B cell (primary cell): ENCODE results near the gene GFPT2. TPM values are rescaled to one million over a fixed set of nuclear protein-coding genes. Genes with fewer than 3 reads are reported as not detected.

Experiments used
- ATAC-seq: fragments of 200-7000 bp; cut with Tn5 transposase; one replicate; pipeline ENCODE4 v1.10.0; 2021; ENCODE audit warnings: low read depth, mild to moderate bottlenecking, moderate number of reproducible peaks, moderate library complexity
- CTCF ChIA-PET: fragments of 350-600 bp; sonication (Branson Sonifier 250); formaldehyde crosslinking; loops from one replicate; lab custom pipeline; 2021; ENCODE audit warnings: antibody characterized with exemption, inconsistent platforms; lab: Charles Lee
- POLR2A ChIA-PET: fragments of 350-600 bp; sonication (Branson Sonifier 250); formaldehyde crosslinking; loops from one replicate; lab custom pipeline; 2021; ENCODE audit warnings: antibody characterized with exemption; lab: Charles Lee
- DNase-seq: peaks from one replicate; pipeline ENCODE4 v3.0.0; 2013
- H2AFZ ChIP-seq: 2 replicates; pipeline ENCODE4 v1.6.1; 2012; ENCODE audit warnings: mild to moderate bottlenecking, low read depth, low read length; ENCODE audit not compliant: insufficient read depth, poor library complexity, severe bottlenecking
- H3K27ac ChIP-seq, 2 donors: 1 replicate in 1 of 2; 2 replicates in 1 of 2; pipeline ENCODE4 v1.5.1; 2012 to 2013; ENCODE audit warnings: low read length in 2 of 2, mild to moderate bottlenecking in 2 of 2, moderate library complexity in 1 of 2
- H3K27me3 ChIP-seq, 4 experiments: fragments of 200-600 bp in 1 of 4; sonication (generic) in 1 of 4; replicated peaks in 1 of 4; 1 replicate in 2 of 4; 2 replicates in 2 of 4; pipeline versions ENCODE4 v1.6.1 to v1.7.0; 2013 to 2016; ENCODE audit warnings: low read length in 3 of 4, mild to moderate bottlenecking in 2 of 4, mixed read lengths in 1 of 4, moderate library complexity in 1 of 4; ENCODE audit not compliant: insufficient read depth in 4 of 4, control insufficient read depth in 3 of 4; ENCODE audit errors: control extremely low read depth in 1 of 4
- H3K36me3 ChIP-seq, 2 experiments: replicated peaks in 1 of 2; 1 replicate in 1 of 2; 2 replicates in 1 of 2; pipeline versions ENCODE4 v1.6.1 to v1.7.1; 2013; ENCODE audit warnings: low read length in 1 of 2; ENCODE audit not compliant: insufficient read depth in 2 of 2, control insufficient read depth in 1 of 2; ENCODE audit errors: control extremely low read depth in 1 of 2, extremely low read depth in 1 of 2
- H3K4me1 ChIP-seq, 2 donors: fragments of 200-600 bp in 1 of 2; sonication (generic) in 1 of 2; 1 replicate in 1 of 2; 2 replicates in 1 of 2; pipeline versions ENCODE4 v1.5.1 to v1.6.1; 2013 to 2017; ENCODE audit warnings: low read length in 2 of 2; ENCODE audit not compliant: control insufficient read depth in 2 of 2, insufficient read depth in 2 of 2
- H3K4me2 ChIP-seq: replicated peaks from 2 replicates; pipeline ENCODE3; 2012; ENCODE audit warnings: mild to moderate bottlenecking, low read depth, low read length; ENCODE audit not compliant: poor library complexity, severe bottlenecking
- H3K4me3 ChIP-seq, 5 experiments: fragments of 200-600 bp in 1 of 5; sonication (generic) in 1 of 5; 1 replicate in 3 of 5; 2 replicates in 2 of 5; pipeline versions ENCODE4 v1.5.1 to v1.7.0; 2011 to 2016; ENCODE audit warnings: low read length in 4 of 5, mild to moderate bottlenecking in 4 of 5, low read depth in 2 of 5, control low read depth in 1 of 5, moderate library complexity in 1 of 5; ENCODE audit not compliant: insufficient read depth in 1 of 5; ENCODE audit errors: control extremely low read depth in 1 of 5, extremely low read depth in 1 of 5
- H3K79me2 ChIP-seq: fragments of 200-600 bp; sonication (generic); one replicate; pipeline ENCODE4 v1.6.0; 2016; ENCODE audit warnings: low read length; ENCODE audit not compliant: control insufficient read depth, insufficient read depth
- H3K9ac ChIP-seq: fragments of 200-600 bp; sonication (generic); 2 replicates; pipeline ENCODE4 v1.6.1; 2017; ENCODE audit warnings: mild to moderate bottlenecking, low read length, moderate library complexity
- H3K9me3 ChIP-seq, 3 donors: one replicate each; pipeline versions ENCODE4 v1.6.1 to v1.7.1; 2013; ENCODE audit warnings: low read length in 2 of 3; ENCODE audit not compliant: control insufficient read depth in 2 of 3, insufficient read depth in 1 of 3; ENCODE audit errors: control extremely low read depth in 1 of 3
- H4K20me1 ChIP-seq: 2 replicates; pipeline ENCODE4 v1.6.0; 2012; ENCODE audit warnings: mild to moderate bottlenecking, low read length; ENCODE audit not compliant: insufficient read depth, control insufficient read depth, poor library complexity, severe bottlenecking
- H3K27ac Mint-ChIP-seq: one replicate; pipeline ENCODE4 v1.8.0; 2021; ENCODE audit warnings: mixed read lengths
- H3K27me3 Mint-ChIP-seq: one replicate; pipeline ENCODE4 v1.8.0; 2021; ENCODE audit warnings: mixed read lengths
- H3K4me1 Mint-ChIP-seq: one replicate; pipeline ENCODE4 v1.8.0; 2021; ENCODE audit warnings: mixed read lengths
- H3K4me3 Mint-ChIP-seq: one replicate; pipeline ENCODE4 v1.8.0; 2021; ENCODE audit warnings: mixed read lengths
- H3K9me3 Mint-ChIP-seq: one replicate; pipeline ENCODE4 v1.8.0; 2022; ENCODE audit warnings: mixed read lengths; ENCODE audit not compliant: insufficient read depth
- EZH2 ChIP-seq: IDR thresholded peaks from 2 replicates; pipeline ENCODE4 v1.6.1; 2012; ENCODE audit warnings: borderline replicate concordance, low read depth, mild to moderate bottlenecking, moderate library complexity, low read length; ENCODE audit not compliant: insufficient read depth, poor library complexity, severe bottlenecking
- WGBS: methylation state at CpG from one replicate; pipeline ENCODE4 v1.1.5; 2013; ENCODE audit warnings: missing lambda C conversion rate; ENCODE audit not compliant: insufficient coverage; 5-methylcytosine and 5-hydroxymethylcytosine counted together
- intact Hi-C: fragments of 100-400 bp; cut with micrococcal nuclease; formaldehyde crosslinking; loops from one replicate; pipeline ENCODE4 v1.10.0; 2022
- polyA plus RNA-seq: library from polyadenylated mRNA; depleted of rRNA; stranded (reverse); fragments of >200 nt; gene quantifications from 2 replicates; pipeline ENCODE4 v1.2.3, GENCODE V29; 2012
- total RNA-seq, 2 donors: library from RNA; stranded (reverse); fragments of 120-200 nt in 1 of 2; gene quantifications; 1 replicate in 1 of 2; 2 replicates in 1 of 2; pipeline versions ENCODE4 v1.2.3 to v1.2.4, GENCODE V29; 2013 to 2022
- TF ChIP-seq, protein P1 (sequence below): fragments of 200-600 bp; IDR thresholded peaks from one replicate; pipeline ENCODE4 v1.8.0; 2022; ENCODE audit warnings: antibody characterized with exemption, mild to moderate bottlenecking

GFPT2 gene
- total and polyA plus RNA-seq, 2 donors (not counting 1 experiment from before 2014, with no cell fraction given), result 0.03 to 2.8 TPM

DNA sequence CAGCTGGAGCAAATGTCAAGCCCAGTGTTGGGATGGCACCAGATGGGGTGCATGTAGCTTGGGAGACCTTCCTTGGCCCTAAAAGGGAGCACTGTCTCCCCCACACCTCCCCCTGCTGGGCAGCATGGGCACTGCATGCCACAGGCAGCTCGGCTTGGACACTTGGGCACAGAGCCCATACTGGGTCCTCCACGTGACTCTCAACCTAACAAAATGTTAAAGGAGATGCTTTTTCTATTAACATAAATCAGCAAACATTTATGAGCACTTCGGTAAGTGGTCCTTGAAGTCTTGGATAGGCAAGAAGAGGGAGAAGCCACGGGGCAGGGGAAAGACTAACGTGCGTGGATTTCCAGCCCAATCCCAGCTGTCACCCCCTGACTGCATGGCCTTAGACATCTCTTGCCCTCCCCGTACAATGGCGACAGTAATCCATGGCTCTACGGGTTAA, 37.3 kb downstream of the GFPT2 start:
- Histone ChIP-seq H3K9ac (no peak overlapping the region), H3K4me2 (no peak overlapping the region), H3K4me1 (no peaks in the 10 kb centered on the region), H3K27me3 (peaks cover 0 to 2% (median 0%) of the 10 kb centered on the region in 4 experiments), H3K4me3 (no peak overlapping the region), H4K20me1 (no peaks in the 10 kb centered on the region), H3K27ac (no peak overlapping the region), H3K79me2 (no peaks in the 10 kb centered on the region), H3K36me3 (no peaks in the 10 kb centered on the region), H3K9me3 (peaks cover 0 to 4% (median 0%) of the 10 kb centered on the region in 3 donors), H2AFZ (no peak overlapping the region)
- CTCF ChIA-PET, result interaction anchor here (0.6 to 6.6 kb wide), 18 partner anchors 9 to 563 kb away, joined by 3 to 109 read pairs (median 5); partner anchors contain the start of gene MAPK9
- H3K27ac Mint-ChIP-seq, result peak overlapping the region; percentile 21
- WGBS, result 40% methylated on average over 4 of the region's 9 CpGs
- ATAC-seq, result peak; percentile 92
- no peak overlapping the region for H3K4me3 Mint-ChIP-seq
- peaks cover 4% of the 10 kb centered on the region for H3K27me3 Mint-ChIP-seq
- intact Hi-C loops, result loop anchor here (1.0 kb wide), 2 partner anchors 13 to 22 kb away; no protein-coding TSS in a partner anchor
- no peaks in the 10 kb centered on the region for H3K4me1 Mint-ChIP-seq
- no peaks in the 10 kb centered on the region for H3K9me3 Mint-ChIP-seq
- no peak for TF ChIP-seq EZH2
- TF ChIP-seq, protein P1, sequence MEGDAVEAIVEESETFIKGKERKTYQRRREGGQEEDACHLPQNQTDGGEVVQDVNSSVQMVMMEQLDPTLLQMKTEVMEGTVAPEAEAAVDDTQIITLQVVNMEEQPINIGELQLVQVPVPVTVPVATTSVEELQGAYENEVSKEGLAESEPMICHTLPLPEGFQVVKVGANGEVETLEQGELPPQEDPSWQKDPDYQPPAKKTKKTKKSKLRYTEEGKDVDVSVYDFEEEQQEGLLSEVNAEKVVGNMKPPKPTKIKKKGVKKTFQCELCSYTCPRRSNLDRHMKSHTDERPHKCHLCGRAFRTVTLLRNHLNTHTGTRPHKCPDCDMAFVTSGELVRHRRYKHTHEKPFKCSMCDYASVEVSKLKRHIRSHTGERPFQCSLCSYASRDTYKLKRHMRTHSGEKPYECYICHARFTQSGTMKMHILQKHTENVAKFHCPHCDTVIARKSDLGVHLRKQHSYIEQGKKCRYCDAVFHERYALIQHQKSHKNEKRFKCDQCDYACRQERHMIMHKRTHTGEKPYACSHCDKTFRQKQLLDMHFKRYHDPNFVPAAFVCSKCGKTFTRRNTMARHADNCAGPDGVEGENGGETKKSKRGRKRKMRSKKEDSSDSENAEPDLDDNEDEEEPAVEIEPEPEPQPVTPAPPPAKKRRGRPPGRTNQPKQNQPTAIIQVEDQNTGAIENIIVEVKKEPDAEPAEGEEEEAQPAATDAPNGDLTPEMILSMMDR, result peak; percentile 99
- POLR2A ChIA-PET, result interaction anchor here (0.6 to 0.8 kb wide), 2 partner anchors 22 to 24 kb away, joined by 3 read pairs; partner anchors contain the start of gene MAPK9
- DNase-seq, result peak; percentile 74

DNA sequence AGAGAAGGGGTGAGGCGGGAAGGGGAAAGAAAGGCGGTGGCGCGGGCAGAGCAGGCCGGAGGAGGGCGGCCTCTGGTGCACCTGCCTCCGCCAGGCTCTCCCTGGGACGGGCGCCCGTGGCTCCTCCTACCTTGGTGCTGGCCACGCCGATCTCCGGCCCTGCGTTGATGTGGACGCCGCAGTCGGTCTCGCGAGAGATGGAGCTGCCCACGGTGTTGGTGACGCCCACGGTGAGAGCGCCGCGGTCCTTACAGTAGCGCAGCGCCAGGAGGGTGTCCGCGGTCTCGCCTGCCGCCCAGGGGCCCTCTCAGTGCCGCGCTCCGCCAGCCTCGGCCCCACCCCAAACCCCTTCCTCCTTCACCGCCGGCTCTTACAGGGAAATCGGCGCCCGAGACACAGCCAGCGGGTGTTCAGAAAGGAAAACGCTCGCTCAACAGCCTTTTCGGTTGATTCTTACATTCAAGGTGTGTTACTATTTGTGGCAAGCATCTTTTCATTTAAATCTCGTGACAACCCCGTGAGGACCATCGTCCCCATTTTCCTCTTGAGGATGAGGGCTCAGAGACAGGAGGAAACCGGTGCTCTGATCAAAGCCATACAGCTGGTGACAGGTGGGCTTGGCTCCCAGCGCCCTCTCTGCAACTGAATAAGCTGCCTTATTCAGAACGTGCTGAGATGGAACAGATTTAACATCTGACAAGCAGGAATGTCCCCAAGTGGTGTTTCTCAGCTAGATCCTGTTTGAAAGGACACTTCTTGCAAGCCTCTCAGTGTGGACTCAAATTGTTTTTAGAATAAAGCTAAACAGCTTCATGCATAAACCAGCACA, 39.2 kb downstream of the GFPT2 start:
- 84% methylated on average over 40 of the region's 50 CpGs for WGBS
- ATAC-seq, result peak; percentile 59
- no peak overlapping the region for H2AFZ ChIP-seq
- no peak overlapping the region for H3K9ac ChIP-seq
- H3K4me1 ChIP-seq, result no peaks in the 10 kb centered on the region
- intact Hi-C loops, result no loop called here
- Mint-ChIP-seq H3K27ac (no peak overlapping the region), H3K27me3 (peaks cover under 1% of the 10 kb centered on the region), H3K9me3 (no peaks in the 10 kb centered on the region), H3K4me3 (peak overlapping the region; percentile 45), H3K4me1 (no peaks in the 10 kb centered on the region)
- peak; percentile 27 for DNase-seq
- no peak overlapping the region for H3K27ac ChIP-seq
- no peak overlapping the region for H3K4me3 ChIP-seq
- CTCF ChIA-PET, result interaction anchor here (0.6 to 6.6 kb wide), 10 partner anchors 9 to 185 kb away, joined by 3 to 109 read pairs (median 4); partner anchors contain the start of gene MAPK9
- H3K9me3 ChIP-seq, result peaks cover 0 to 4% (median 0%) of the 10 kb centered on the region in 3 donors
- H3K4me2 ChIP-seq, result no peak overlapping the region
- POLR2A ChIA-PET, result interaction anchor here (0.6 to 0.8 kb wide), 2 partner anchors 16 to 22 kb away, joined by 3 to 10 read pairs; partner anchors contain the start of gene MAPK9
- H3K27me3 ChIP-seq, result peaks cover 0 to 2% (median 0%) of the 10 kb centered on the region in 4 experiments
- no peaks in the 10 kb centered on the region for H3K36me3 ChIP-seq
- H4K20me1 ChIP-seq, result no peaks in the 10 kb centered on the region
- H3K79me2 ChIP-seq, result no peaks in the 10 kb centered on the region
- TF ChIP-seq, protein P1, result no peak
- TF ChIP-seq EZH2, result no peak
